HepG2 (cell line): ENCODE data around the gene SPATA12. TPM values are rescaled to one million over a fixed set of nuclear protein-coding genes. Genes with fewer than 3 reads are reported as not detected.

Experiments used
- BORCS8-MEF2B ChIP-seq: sonication (generic); formaldehyde crosslinking; IDR thresholded peaks from 2 replicates; pipeline ENCODE4 v1.8.0; 2022; ENCODE audit warnings: mild to moderate bottlenecking, missing genetic modification reagents
- CREM ChIP-seq, 2 experiments: sonication (generic) in 1 of 2; formaldehyde crosslinking in 1 of 2; IDR thresholded peaks; 2 replicates each; pipeline versions ENCODE4 v1.4.0 to v1.6.1; 2016 to 2020; ENCODE audit warnings: antibody characterized with exemption in 1 of 2, mild to moderate bottlenecking in 1 of 2, missing genetic modification reagents in 1 of 2
- DBP ChIP-seq: sonication (generic); formaldehyde crosslinking; IDR thresholded peaks from 2 replicates; pipeline ENCODE4 v1.4.0; 2020; ENCODE audit warnings: missing genetic modification reagents; ENCODE audit errors: not compliant biosample characterization
- FOXK2 ChIP-seq: fragments of 450-650 bp; IDR thresholded peaks from 2 replicates; pipeline ENCODE4 v1.6.1; 2016
- NFYC ChIP-seq: IDR thresholded peaks from 2 replicates; pipeline ENCODE4 v1.6.1; 2016; ENCODE audit warnings: missing genetic modification reagents, missing compliant biosample characterization
- NR2F1 ChIP-seq, 2 experiments: fragments of 450-650 bp in 1 of 2; formaldehyde crosslinking in 1 of 2; IDR thresholded peaks; 2 replicates each; pipeline versions ENCODE4 v1.5.0 to v1.6.1; 2016 to 2020; ENCODE audit warnings: mild to moderate bottlenecking in 1 of 2, missing compliant biosample characterization in 1 of 2, missing genetic modification reagents in 1 of 2, moderate library complexity in 1 of 2
- NR3C1 ChIP-seq: sonication (generic); formaldehyde crosslinking; IDR thresholded peaks from 2 replicates; pipeline ENCODE4 v1.4.0; 2020; ENCODE audit warnings: missing genetic modification reagents
- PAX8 ChIP-seq: sonication (generic); formaldehyde crosslinking; IDR thresholded peaks from 2 replicates; pipeline ENCODE4 v1.8.0; 2022; ENCODE audit warnings: mild to moderate bottlenecking, missing genetic modification reagents, borderline replicate concordance
- RBM39 ChIP-seq: fragments of 200-400 bp; formaldehyde crosslinking; IDR thresholded peaks from one replicate; pipeline ENCODE4 v1.6.1; 2018; ENCODE audit warnings: antibody characterized with exemption, mild to moderate bottlenecking, low read depth, low read length; ENCODE audit not compliant: poor library complexity, severe bottlenecking
- RNF2 ChIP-seq: fragments of 450-650 bp; conservative IDR thresholded peaks from 2 replicates; pipeline ENCODE4 v1.6.1; 2016; ENCODE audit warnings: low read depth
- SMC3 ChIP-seq: IDR thresholded peaks from 2 replicates; pipeline ENCODE4 v1.6.1; 2011; ENCODE audit warnings: low read length, improper control_type of control experiment
- SRSF1 ChIP-seq: fragments of 200-400 bp; formaldehyde crosslinking; optimal IDR thresholded peaks from 2 replicates; pipeline ENCODE3; 2017; ENCODE audit warnings: mild to moderate bottlenecking, low read depth, low read length, moderate library complexity
- USF2 ChIP-seq, 2 experiments: sonication (generic) in 1 of 2; formaldehyde crosslinking in 1 of 2; IDR thresholded peaks; 2 replicates each; pipeline versions ENCODE4 v1.5.1 to v1.6.1; 2011 to 2020; ENCODE audit warnings: borderline replicate concordance in 1 of 2, low read depth in 1 of 2, low read length in 1 of 2, mild to moderate bottlenecking in 1 of 2, missing genetic modification reagents in 1 of 2, moderate library complexity in 1 of 2
- ZBTB3 ChIP-seq: sonication (generic); formaldehyde crosslinking; IDR thresholded peaks from 2 replicates; pipeline ENCODE4 v1.4.0; 2020; ENCODE audit warnings: low read depth, mild to moderate bottlenecking, moderate library complexity, missing genetic modification reagents, borderline replicate concordance
- ZEB1 ChIP-seq: IDR thresholded peaks from 2 replicates; pipeline ENCODE4 v1.6.1; 2012; ENCODE audit warnings: mild to moderate bottlenecking, low read depth, inconsistent platforms; ENCODE audit not compliant: insufficient replicate concordance
- ZHX2 ChIP-seq, 2 experiments: sonication (generic) in 1 of 2; formaldehyde crosslinking in 1 of 2; IDR thresholded peaks; 2 replicates each; pipeline versions ENCODE4 v1.6.1 to v1.9.0; 2014 to 2022; ENCODE audit warnings: antibody characterized with exemption in 1 of 2, borderline replicate concordance in 1 of 2, inconsistent platforms in 1 of 2, low read depth in 1 of 2, missing genetic modification reagents in 1 of 2
- ZNF280B ChIP-seq: sonication (generic); formaldehyde crosslinking; IDR thresholded peaks from 2 replicates; pipeline ENCODE4 v1.5.0; 2020; ENCODE audit warnings: missing genetic modification reagents, mild to moderate bottlenecking, borderline replicate concordance
- ZNF354B ChIP-seq: sonication (generic); formaldehyde crosslinking; IDR thresholded peaks from 2 replicates; pipeline ENCODE4 v1.8.0; 2022; ENCODE audit warnings: mild to moderate bottlenecking, missing genetic modification reagents
- ZNF777 ChIP-seq: sonication (generic); formaldehyde crosslinking; IDR thresholded peaks from 2 replicates; pipeline ENCODE4 v1.4.0; 2020; ENCODE audit warnings: missing genetic modification reagents
- polyA plus RNA-seq, 8 experiments: library from polyadenylated mRNA; depleted of rRNA in 3 of 8; stranded (reverse) in 7 of 8; unstranded in 1 of 8; fragments of >200 nt; fragmentation: Illumina TruSeq in 4 of 8; extraction: Trizol in 4 of 8; gene quantifications; 2 replicates each; pipeline versions ENCODE4 v1.2.1 to v1.2.3, GENCODE V29; 2011 to 2016; ENCODE audit warnings: low read depth in 4 of 8, missing spikeins in 1 of 8, mixed read lengths in 1 of 8; ENCODE audit not compliant: insufficient read depth in 1 of 8
- total RNA-seq, 5 experiments: library from RNA; depleted of rRNA; stranded (reverse); fragments of >200 nt; fragmentation: Illumina TruSeq; extraction: Trizol; gene quantifications; 2 replicates each; pipeline ENCODE4 v1.2.3, GENCODE V29; 2016; ENCODE audit warnings: low read depth in 1 of 5

The SPATA12 gene
- total and polyA plus RNA-seq, 2 of the 13 experiments (the other 11 are each of a cell fraction or from before 2014, with no cell fraction given) = 0.09 to 0.25 TPM

GRCh38 chr3:57079474-57079831 is 19.0 kb downstream of the SPATA12 start (continued):
- no peak for TF ChIP-seq ZHX2 (IDR thresholded peaks at IDR 0.05; ENCODE audit: low read depth)
- no peak for TF ChIP-seq ZHX2 (CRISPR knock-in tag; IDR thresholded peaks at IDR 0.05; ENCODE audit: borderline replicate concordance)
- TF ChIP-seq ZEB1 = no peak
- 0 out of 2 replicates have a peak, but pooled peaks have one; percentile 36 for TF ChIP-seq ZBTB3 (CRISPR knock-in tag)
- no peak for TF ChIP-seq USF2 (IDR thresholded peaks at IDR 0.05; ENCODE audit: low read depth, low read length)
- TF ChIP-seq USF2 (CRISPR knock-in tag; IDR thresholded peaks at IDR 0.05; ENCODE audit: borderline replicate concordance) = no peak
- TF ChIP-seq NR3C1 (CRISPR knock-in tag) = no peak
- no peak for TF ChIP-seq SMC3
- no peak; the same call in 1 of the 2 replicates for TF ChIP-seq BORCS8-MEF2B (CRISPR knock-in tag)
- TF ChIP-seq CREM (IDR thresholded peaks at IDR 0.05) = no peak
- TF ChIP-seq CREM (CRISPR knock-in tag; IDR thresholded peaks at IDR 0.05) = no peak
- TF ChIP-seq PAX8 = 0 out of 2 replicates have a peak, but pooled peaks have one; percentile 61
- TF ChIP-seq ZNF354B (CRISPR knock-in tag) = no peak
- no peak for TF ChIP-seq NR2F1 (CRISPR knock-in tag; IDR thresholded peaks at IDR 0.05)
- TF ChIP-seq SRSF1 = no peak
- TF ChIP-seq DBP (CRISPR knock-in tag) = no peak
- no peak for TF ChIP-seq FOXK2
- TF ChIP-seq ZNF280B (CRISPR knock-in tag) = 0 out of 2 replicates have a peak, but pooled peaks have one; percentile 26
- no peak for TF ChIP-seq NFYC (CRISPR knock-in tag)
- TF ChIP-seq RBM39 = no peak
- TF ChIP-seq RNF2 = peak; percentile 58; the same call in 1 of the 2 replicates
- no peak for TF ChIP-seq ZNF777
